HG03103 (cell line): ENCODE results near the gene RFPL4A.
"Not testable (repeated sequence)": the region's sequence is repeated elsewhere in the genome, so short reads cannot be mapped to it uniquely, and the experiment has no call there.

Experiments
- ATAC-seq: cut with Tn5 transposase; IDR thresholded peaks from one replicate; pipeline ENCODE4 v1.9.1; 2021; ENCODE audit warnings: low read depth; ENCODE audit not compliant: unreplicated experiment

The RFPL4A gene

DNA sequence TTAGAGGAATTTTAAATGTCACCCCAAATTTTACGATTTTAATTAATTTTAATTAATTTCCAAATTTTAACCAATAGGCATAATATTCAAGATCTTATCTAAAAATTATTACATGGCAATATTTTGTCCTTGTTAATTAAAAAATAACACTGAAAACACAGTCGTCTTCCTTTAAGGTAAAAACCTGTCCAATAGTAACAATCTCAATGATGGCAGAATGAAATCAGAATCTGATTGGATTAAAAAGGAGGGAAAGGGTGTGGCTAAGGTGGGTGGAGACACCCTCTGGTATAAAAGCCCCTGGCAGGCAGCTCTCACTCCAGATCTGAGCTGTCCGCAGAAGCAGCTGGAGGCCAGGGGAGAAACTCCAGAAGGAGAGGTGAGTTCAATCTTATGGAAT is at the start of gene RFPL4A:
TSS of gene RFPL4A (plus strand) at position 301 of the 400 bp plus-strand sequence. CDS start 2,704 bp downstream, outside the sequence.
- ATAC-seq = not testable (repeated sequence)

DNA sequence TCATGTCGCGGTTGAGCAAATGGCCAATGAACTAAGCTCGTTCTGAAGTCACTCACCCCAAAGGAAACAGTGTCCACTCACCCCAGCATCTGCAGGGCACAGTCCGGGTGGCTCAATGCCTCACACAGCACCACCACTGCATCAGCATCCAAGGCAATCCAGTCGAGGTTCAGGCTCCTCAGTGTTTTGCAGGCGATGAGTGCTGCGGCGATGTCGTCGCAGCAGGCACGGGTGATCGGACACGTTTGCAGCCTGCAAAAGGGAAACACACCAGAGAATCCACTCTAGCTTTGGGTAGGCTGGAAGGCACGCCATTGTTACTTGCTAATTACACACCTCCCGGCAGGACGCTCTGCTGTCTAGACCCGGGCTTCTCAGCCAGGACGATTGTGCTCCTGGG is 47.2 kb upstream of the RFPL4A start:
- ATAC-seq = no peak

DNA sequence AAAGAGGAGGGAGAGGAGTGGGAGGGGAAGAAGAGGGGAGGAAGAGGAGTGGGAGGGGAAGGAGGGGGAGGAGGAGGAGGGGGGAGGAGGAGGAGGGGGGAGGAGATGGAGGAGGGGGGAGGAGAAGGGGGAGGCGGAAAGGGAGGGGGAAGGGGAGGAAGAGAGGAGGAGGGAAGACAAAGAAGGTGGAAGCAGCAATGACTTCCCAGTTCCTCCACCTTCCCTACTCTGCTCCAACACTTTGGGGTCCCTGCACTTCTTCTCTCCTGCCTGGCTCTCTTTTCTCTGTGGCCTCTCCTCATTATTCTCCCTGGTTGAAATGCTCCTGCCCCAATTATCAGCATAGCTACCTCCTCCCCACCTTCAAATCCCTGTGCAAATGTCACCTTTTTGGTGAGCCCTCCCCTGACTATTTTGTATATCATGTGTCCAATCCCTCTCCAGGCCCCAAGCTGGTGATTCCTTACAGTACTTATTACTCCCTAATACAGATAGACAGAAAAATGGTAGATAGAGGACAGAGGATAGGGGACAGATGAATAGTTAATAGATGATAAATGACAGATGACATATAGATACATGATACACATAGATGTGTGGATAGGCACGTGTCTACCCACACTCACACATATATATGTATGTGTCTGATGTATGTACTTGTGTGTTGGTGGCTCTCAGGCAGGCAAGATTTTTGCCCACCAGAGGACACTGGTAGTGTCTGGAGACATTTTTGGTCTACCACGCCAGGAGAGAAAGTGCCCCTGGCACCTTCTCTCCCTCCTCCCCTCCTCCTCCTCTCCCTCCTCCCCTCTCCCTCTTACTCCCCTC is 45.9 kb upstream of the RFPL4A start:
- ATAC-seq = no peak

DNA sequence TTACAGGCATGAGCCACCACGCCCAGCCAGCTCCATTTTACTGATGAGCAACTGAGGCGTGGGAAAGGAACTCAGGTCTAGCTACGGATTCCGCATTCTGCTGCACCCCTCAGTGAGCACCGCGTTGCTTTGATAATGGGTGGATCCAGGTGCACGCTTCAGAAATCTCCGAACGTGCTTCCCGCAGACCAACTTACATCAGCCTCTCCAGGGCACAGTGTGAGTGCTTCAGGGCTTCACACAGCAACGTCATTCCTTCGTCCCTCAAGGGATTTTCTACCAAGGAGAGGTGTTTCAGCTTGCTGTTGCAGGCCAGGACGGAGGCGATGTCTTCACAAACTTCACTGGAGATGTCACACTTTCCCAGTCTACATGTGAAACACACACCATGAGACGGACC is 42.4 kb upstream of the RFPL4A start:
- no peak for ATAC-seq

DNA sequence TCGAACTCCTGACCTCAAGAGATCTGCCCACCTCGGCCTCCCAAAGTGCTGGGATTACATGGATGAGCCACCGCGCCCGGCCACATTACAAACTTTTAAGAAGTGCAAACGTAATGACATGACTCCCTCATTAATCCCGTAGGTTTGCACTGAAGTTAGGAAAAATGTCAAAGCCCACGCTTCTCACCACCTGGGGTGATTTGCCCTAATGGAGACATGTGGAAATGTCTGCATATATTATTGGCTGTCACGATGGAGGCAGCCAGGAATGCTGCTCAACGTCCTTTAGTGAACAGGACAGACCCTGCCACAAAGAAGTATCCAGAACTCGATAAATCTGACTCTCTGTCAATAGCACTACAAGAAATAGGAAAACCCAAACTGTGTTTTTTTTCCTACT is 41.6 kb upstream of the RFPL4A start:
- ATAC-seq = no peak

DNA sequence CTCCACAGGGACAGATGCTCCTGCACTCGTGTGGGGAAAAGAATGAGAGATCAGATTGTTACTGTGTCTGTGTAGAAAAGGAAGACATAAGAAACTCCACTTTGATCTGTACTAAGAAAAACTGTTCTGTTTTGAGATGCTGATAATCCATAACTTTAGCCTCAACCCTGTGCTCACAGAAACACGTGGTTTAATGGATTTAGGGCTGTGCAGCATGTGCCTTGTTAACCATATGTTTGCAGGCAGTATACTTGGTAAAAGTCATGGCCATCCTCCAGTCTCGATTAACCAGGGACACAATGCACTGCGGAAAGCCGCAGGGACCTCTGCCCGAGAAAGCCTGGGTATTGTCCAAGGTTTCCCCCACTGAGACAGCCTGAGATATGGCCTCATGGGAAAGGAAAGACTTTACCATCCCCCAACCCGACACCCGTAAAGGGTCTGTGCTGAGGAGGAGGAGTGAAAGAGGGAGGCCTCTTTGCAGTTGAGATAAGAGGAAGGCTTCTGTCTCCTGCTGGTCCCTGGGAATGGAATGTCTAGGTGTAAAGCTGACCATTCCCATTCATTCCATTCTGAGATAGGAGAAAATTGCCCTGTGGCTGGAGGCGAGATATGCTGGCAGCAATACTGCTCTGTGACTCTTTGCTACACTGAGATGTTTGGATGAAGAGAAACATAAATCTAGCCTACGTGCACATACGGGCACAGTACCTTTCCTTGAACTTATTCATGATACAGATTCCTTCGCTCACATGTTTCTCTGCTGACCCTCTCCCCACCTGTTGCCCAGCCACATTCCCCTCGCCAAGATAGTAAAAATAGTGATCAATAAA is 40.8 kb upstream of the RFPL4A start:
- not testable (repeated sequence) for ATAC-seq

DNA sequence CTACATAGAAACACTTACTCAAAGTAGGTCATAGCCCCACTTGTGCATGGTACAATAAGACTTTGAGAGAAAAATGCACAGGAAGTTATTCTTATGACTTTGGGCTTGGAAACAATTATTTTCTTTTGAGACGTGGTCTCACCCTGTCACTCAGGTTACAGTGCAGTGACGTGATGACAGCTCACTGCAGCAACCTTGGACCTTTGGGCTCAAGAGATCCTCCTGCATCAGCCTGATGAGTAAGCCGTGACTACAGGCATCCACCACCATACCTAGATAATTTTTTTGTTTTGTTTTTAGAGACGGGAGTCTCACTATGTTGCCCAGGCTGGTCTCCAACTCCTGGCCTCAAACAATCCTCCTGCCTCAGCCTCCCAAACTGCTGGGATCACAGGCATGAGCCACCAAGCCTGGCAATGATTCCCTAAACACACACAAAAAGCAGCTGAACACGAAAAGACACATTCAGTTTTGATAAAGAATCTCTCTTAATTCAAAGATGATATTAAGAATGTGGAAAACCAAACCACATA is 38.6 kb upstream of the RFPL4A start:
- ATAC-seq = no peak

DNA sequence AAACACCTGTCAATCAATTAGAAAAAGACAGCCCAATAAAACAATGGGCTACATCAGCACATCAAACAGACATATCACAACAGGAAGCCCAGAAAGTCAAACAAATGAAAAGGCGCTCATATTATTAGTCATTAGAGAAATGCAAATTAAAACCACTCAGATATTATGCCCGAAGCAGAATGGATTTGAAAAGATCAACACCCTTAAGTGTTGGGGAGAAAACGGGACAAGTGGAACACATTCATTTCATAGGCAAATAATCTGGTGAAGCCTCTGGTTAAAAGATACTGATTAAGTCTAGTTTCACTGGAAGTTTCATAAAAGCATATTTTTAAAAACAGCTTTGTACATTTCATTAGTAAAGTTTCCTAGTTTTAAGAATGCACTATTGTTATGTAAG is 38.1 kb upstream of the RFPL4A start:
- ATAC-seq = no peak

DNA sequence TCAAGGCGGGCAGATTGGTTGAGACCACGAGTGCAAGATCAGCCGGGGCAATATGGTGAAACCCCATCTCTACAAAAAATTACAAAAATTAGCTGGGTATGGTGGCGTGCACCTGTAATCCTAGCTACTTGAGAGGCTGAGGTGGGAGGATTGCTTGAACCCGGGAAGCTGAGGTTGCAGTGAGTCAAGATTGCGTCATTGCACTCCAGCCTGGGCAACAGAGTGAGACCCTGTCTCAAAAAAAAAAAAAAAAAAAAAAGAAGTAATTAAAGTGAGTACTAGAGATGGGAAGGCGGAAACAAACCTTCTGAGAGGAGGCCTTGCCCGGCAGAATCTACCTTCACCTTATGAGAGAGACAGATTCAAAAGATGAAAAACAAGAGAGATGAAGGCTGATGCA is 35.4 kb upstream of the RFPL4A start:
- no peak for ATAC-seq

DNA sequence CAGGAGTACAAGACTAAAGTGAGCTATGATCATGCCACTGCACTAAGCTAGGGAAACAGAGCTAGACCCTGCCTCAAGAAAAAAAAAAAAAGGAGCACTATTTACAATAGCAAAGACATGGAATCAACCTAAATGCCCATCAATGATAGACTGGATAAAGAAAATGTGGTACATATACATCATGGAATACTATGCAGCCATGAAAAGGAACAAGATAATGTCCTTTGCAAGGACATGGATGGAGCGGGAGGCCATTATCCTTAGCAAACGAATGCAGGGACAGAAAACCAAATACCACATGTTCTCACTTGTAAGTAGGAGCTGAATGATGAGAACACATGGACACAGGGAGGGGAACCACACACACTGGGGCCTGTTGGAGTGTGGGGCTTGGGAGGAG is 28.5 kb upstream of the RFPL4A start:
- ATAC-seq = not testable (repeated sequence)

DNA sequence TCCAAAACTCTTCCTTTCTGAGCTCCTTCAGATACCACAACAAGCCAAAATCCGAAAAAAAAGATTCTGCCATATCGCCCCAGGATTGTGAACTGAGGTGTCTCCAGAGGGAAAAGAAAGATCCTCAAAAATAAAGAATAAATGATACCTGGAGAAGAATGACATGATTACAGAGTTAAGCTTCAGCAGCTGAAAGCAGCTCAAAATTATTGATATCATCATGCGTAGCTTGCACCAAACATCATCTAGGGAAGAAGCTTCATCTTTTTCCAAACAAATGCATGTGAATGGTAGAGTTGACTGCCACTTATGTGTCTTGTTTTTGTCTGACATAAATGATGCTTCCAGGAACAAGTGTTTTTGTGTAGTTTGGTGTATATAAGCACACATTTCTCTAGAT is 20.6 kb upstream of the RFPL4A start, which contains the start of gene NLRP9:
TSS of gene NLRP9 (minus strand) at position 101 of the 400 bp plus-strand sequence. CDS start at position 73, 28 bp downstream.
- no peak for ATAC-seq

DNA sequence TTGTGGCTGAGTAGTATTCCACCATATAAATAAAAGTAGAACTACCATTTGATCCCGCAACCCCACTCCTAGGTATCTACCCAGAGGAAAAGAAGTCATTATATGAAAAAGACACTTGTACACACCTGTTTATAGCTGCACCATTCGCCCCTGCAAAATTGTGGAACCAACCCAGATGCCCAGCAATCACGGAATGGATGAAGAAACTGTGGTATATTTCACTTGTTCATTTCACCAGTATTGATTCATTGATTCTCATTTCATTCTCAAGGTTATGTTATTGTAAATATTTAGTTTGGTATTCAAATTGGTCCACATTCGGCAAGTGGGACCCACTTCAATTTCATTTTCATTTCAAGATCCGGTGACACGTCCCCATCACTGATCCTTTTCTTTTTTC is 8.2 kb upstream of the RFPL4A start:
- ATAC-seq = no peak

DNA sequence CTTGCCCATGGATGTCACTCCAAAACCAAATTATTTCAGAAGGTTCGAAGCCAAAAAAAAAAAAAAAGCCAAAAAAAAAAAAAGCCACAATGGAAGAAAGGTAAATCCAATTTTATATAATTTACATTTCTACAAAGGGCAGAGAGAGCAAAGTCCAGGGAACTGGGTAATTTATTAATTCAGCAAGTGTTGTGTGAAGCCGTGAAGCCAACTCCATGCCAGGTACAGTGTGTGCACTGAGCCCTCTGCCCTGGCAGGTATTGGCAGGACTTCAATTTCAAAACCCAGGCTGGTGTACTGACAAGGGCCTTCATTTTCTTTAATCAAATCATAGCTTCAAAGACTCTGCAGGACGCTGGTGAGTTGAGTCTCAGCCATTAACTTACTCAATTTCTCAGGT is 5.5 kb upstream of the RFPL4A start:
- ATAC-seq = no peak

DNA sequence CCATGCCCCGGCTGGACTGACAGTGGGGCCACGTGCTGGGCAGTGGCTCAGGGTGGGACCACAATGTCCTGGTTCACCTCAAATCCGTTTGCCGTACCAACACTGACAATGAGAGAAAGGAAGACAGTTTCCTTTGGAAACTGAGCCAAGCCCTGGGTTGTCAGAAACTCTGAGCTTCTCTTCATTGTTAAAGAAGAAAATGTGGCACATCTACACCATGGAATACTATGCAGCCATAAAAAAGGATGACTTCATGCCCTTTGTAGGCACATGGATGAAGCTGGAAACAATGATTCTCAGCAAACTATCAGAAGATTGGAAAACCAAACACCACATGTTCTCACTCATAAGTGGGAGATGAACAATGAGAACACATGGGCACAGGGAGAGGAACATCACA is 2.1 kb upstream of the RFPL4A start:
- ATAC-seq = not testable (repeated sequence)

DNA sequence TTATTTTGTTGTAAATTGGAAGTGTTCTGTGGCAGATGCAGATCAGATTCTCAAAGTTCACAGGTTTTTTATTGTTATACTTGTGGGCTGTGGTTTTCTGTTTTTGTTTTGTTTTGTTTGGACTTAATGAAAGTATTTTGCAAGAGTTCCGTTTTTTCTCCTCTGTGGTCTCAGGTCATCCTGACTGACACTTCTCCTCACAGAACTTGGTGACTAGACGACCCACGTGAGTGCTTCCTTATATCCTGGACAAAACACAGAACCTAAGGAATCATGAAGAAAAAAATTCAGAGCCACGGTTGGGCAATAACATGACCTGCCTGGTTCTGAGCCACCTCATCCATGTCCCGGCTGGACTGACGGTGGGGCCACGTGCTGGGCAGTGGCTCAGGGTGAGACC is 7.6 kb downstream of the RFPL4A start:
- ATAC-seq = no peak

DNA sequence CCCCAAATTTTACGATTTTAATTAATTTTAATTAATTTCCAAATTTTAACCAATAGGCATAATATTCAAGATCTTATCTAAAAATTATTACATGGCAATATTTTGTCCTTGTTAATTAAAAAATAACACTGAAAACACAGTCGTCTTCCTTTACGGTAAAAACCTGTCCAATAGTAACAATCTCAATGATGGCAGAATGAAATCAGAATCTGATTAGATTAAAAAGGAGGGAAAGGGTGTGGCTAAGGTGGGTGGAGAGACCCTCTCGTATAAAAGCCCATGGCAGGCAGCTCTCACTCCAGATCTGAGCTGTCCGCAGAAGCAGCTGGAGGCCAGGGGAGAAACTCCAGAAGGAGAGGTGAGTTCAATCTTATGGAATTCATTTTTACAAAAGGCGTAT is 9.9 kb downstream of the RFPL4A start, which contains the start of gene RFPL4AL1:
TSS of gene RFPL4AL1 (plus strand) at position 301 of the 400 bp plus-strand sequence. CDS start 2,687 bp downstream, outside the sequence.
- ATAC-seq = not testable (repeated sequence)

DNA sequence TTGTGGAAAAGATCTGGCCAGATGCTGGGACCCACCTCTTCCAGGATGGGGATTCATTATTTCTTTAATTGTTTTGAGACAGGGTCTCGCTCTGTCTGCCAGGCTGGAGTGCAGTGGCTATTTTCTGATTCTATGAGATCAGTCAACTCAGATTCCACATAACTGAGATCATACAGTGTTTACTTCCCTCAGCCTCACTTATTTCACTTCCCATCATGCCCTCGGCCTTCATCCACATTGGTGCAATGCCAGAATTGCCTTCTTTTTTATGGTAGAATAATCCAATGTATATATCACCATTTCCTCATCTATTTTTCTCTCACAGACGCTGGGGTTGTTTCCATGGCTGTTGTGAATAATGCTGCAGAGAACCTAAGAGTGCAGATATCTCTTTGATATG is 10.7 kb downstream of the RFPL4A start:
- not testable (repeated sequence) for ATAC-seq

DNA sequence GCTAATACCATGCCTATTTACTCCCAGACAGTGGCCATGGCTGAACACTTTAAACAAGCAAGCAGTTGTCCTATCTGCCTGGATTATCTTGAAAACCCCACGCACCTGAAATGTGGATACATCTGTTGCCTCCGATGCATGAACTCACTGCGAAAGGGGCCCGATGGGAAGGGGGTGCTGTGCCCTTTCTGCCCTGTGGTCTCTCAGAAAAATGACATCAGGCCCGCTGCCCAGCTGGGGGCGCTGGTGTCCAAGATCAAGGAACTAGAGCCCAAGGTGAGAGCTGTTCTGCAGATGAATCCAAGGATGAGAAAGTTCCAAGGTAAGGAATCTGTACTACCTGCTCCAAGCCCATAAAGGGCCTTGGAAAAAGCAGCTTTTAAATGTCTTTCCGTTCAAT is 18.6 kb downstream of the RFPL4A start:
- ATAC-seq = no peak

DNA sequence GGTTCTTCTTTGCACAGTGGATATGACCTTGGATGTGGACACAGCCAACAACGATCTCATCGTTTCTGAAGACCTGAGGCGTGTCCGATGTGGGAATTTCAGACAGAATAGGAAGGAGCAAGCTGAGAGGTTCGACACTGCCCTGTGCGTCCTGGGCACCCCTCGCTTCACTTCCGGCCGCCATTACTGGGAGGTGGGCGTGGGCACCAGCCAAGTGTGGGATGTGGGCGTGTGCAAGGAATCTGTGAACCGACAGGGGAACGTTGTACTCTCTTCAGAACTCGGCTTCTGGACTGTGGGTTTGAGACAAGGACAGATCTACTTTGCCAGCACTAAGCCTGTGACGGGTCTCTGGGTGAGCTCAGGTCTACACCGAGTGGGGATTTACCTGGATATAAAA is 19.4 kb downstream of the RFPL4A start:
- ATAC-seq = no peak

DNA sequence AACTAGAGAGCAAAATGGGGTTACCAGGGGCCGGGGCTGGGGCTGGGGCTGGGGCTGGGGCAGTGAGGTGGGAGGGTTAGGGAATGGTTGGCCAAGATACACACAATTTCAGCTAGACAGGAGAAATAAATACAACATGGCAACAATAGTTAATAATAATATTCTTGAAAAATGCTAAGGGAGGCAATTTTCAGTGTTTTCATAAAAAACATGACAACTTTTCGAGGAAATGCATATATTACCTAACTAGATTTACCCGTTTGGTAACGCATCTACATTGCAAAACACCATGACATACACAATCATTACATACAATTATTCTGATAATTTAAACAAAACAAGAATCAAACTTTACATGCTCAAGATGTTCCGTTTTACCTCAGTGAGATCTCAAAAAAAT is 22.2 kb downstream of the RFPL4A start:
- no peak for ATAC-seq

DNA sequence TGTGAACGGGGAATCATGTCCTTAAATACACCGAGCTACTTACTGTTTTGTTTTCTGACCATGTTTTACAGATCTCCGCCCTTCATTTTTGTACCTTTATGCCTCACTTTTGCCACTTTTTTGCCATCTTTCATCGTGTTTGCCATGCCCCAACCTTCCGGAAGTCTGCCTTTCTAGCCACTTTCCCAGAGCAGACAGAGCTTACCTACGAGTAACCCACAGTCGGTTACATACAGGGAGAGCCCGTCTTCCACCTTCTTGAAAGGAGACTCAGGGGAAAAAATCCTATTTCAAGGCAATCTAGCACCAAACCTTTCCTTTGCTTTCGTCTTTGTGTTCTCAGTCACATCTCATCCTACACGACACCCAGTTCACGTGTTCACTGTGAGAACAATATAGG is 36.1 kb downstream of the RFPL4A start:
- ATAC-seq = no peak
